IPS-18c (cell line): ENCODE results near the gene CAPN9.

Experiments
- H3K4me3 ChIP-seq: 2 replicates; pipeline ENCODE4 v1.7.0; 2013; ENCODE audit warnings: low read depth, mild to moderate bottlenecking, low read length, moderate library complexity; ENCODE audit not compliant: insufficient read depth
- H3K9me3 ChIP-seq: one replicate; pipeline ENCODE4 v1.6.1; 2013; ENCODE audit warnings: mild to moderate bottlenecking, low read length, moderate library complexity; ENCODE audit not compliant: control insufficient read depth, insufficient read depth

Gene CAPN9

DNA sequence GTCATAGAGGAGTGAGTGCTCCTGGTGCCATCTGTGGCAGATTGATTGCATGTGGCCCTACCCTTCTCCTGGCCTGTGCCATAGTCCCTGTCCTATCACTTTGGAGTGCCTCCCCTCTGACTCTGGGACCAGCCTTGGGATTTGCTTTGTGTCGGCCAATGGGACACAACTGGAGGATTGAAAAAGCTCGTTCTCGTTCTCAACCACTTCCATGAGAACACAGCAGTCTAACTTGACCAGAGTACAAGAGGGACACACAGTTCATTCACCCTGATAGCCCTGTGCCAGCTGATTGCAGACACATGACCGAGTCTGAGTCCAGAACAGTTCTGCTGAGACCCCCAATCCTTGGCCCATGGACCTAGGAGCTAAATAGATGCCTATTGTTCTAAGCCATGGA is 73.4 kb downstream of the CAPN9 start:
- Histone ChIP-seq H3K9me3 (no peaks in the 10 kb centered on the region), H3K4me3 (no peak overlapping the region)

DNA sequence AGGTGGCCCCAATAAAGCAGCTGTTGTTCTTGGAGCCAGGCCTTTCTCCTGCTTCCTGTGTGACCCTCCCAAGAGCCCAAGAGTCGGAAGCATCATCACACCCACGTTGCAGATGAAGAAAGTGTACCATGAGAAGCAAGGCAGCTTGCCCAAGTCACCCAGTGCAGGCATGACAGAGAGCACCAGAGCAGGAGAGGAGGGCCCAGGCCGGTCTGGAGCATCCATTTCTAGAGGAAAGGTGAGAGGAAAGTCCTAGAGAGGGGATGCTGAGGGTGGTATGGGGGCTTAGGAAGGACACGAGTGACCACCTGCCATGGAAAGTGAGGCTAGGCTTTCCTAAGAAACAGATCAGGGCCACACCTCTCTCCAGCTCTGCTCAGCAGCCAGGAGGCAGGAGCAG is 74.2 kb downstream of the CAPN9 start:
- H3K4me3 ChIP-seq = no peak overlapping the region
- no peaks in the 10 kb centered on the region for H3K9me3 ChIP-seq

- H3K9me3 ChIP-seq = no peaks in the 10 kb centered on the region
- H3K4me3 ChIP-seq = no peak overlapping the region
These were observed 74.9 kb downstream of the CAPN9 start for GRCh38 chr1:230822092-230822581.

DNA sequence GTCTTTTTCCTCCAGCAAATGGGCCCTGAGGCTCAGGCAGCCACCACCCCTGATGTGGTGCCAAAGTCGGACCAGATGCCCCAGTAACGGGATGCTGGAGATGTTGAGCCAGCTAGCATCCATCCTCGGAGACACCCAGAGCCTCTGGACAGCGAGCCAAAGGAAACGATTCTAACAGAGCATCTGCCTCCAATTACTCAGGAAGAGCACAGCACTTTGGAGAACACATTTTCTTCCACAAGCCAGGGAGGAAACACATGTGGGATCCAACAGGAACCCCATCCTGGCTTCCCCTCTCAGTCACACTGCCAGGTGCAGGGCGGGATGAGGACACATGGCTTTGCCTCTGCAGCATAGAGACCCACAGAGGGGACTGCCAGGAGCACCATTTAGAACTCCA is 76.2 kb downstream of the CAPN9 start:
- Histone ChIP-seq H3K4me3 (no peak overlapping the region), H3K9me3 (no peaks in the 10 kb centered on the region)

GRCh38 chr1:230823931-230824381 is 76.8 kb downstream of the CAPN9 start:
- no peak overlapping the region for H3K4me3 ChIP-seq
- no peaks in the 10 kb centered on the region for H3K9me3 ChIP-seq

- no peaks in the 10 kb centered on the region for H3K9me3 ChIP-seq
- H3K4me3 ChIP-seq = no peak overlapping the region
These were observed 77.3 kb downstream of the CAPN9 start for GRCh38 chr1:230824551-230824918.

DNA sequence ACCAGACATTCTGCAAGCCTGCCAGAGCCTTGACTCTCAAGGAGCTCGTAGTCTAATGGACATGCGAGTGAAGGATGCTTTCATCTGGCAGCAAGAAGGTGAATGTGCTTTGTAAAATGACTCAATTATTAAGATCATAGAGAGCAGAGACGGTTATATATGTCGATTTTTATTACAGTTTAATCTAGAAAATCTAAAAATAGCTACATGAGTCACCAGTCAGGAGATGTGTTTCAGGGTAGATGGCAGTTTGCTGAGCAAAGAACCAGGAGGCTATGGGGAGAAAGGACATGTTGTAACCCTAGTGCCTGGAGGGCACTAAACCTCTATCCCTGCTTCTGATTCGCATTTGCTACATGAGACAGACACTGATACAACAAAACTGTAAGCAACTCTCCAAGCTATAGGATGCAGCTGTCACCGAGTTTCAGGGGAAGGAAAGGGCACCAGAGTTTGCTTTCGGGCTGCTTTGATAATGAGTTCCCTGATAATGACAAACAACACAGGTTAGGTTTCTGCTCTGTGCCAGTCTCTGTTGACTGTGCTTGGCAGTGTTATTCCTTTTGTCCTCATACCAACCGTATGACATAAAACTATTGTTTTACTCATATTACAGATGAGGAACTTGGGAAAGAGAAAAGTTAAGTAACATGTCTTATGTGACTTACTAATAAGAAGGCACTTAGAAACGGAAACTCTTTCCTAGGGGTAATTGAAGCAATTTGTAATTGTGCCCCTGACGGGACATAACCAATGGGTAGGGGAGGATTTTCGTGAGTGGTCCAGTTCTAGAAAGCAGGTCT is 77.9 kb downstream of the CAPN9 start:
- no peak overlapping the region for H3K4me3 ChIP-seq
- no peaks in the 10 kb centered on the region for H3K9me3 ChIP-seq

- H3K4me3 ChIP-seq = no peak overlapping the region
- H3K9me3 ChIP-seq = no peaks in the 10 kb centered on the region
These were observed 78.6 kb downstream of the CAPN9 start for GRCh38 chr1:230825761-230826160.

DNA sequence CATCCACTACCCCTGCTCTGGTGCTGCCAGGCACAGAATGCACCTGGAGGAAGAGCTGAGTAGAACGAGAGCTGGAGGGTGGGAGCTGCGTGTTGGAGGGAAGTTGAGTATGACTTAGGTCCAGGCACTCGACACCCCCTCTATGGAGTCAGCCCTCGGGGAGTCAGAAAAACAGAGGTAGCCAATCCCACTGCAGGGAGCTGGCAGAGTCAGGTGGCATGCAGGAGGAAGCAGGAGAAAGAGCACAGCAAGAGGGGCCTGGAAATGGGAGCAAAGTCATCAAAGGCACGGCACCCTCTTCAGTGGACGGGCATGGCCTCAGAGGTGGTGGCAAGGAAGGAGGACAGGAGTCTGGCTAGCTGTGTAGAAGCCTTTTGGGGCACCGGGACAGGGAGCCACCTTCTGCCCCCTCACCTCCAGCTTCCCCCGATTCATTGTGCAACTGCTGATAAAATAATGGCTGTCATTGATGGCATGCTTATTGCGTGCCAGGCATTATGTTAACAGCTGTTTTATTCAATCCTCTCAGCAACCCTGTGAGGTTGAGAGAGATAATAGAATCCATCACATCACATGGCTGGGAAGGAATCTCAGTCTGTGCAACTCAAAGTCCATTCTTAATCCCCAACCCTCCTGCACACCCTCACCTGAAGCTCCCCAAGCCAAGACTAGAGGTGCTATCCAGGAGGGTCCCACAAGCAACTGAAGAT is 79.1 kb downstream of the CAPN9 start:
- Histone ChIP-seq H3K4me3 (no peak overlapping the region), H3K9me3 (no peaks in the 10 kb centered on the region)

- Histone ChIP-seq H3K4me3 (no peak overlapping the region), H3K9me3 (no peaks in the 10 kb centered on the region)
These were observed 80.0 kb downstream of the CAPN9 start for GRCh38 chr1:230827081-230827681.

DNA sequence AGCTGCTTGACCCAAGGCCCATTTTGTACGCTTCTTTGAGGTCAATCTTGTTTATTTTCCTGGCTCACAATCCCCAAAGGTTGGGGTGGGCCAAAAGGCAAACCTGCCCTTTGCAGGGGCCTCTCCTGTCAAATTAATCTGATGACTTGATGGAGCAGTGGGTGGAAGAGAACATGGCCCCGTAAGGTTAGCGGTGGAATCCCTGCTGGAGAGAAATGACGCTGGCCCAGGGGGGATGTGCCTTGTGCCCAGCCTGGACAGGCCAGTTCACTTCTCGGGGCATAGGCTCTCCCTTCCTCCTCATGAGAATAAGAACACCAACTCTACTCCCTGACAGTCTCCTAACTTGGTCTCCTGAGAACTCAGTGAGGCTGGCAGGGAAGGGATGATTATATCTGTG is 80.6 kb downstream of the CAPN9 start:
- H3K4me3 ChIP-seq = no peak overlapping the region
- no peaks in the 10 kb centered on the region for H3K9me3 ChIP-seq

- Histone ChIP-seq H3K9me3 (no peaks in the 10 kb centered on the region), H3K4me3 (no peak overlapping the region)
These were observed 81.2 kb downstream of the CAPN9 start for GRCh38 chr1:230828421-230828820.

GRCh38 chr1:230831771-230832170 is 84.6 kb downstream of the CAPN9 start:
- H3K9me3 ChIP-seq = no peaks in the 10 kb centered on the region
- no peak overlapping the region for H3K4me3 ChIP-seq

GRCh38 chr1:230832476-230832875 is 85.3 kb downstream of the CAPN9 start:
- Histone ChIP-seq H3K9me3 (no peaks in the 10 kb centered on the region), H3K4me3 (no peak overlapping the region)

- H3K9me3 ChIP-seq = no peaks in the 10 kb centered on the region
- no peak overlapping the region for H3K4me3 ChIP-seq
These were observed 86.3 kb downstream of the CAPN9 start for GRCh38 chr1:230833511-230833910.

DNA sequence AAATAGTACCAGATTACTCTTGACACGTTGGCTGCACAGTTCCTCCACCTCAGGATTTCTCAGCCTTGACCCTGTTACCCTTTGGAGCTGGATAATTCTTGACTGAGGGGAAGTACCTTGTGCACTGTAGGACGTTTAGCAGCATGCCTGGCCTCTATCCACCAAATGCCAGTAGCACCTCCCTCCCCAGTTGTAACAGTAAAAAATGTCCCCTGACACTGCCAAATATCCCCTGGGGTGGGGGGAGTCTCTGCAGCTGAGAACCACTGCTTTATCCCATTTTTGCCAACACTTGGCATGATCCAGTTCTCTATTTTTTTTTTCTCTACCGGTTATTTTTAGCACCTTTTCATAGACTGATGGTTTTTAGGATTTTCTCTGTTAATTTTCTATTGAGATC is 87.1 kb downstream of the CAPN9 start:
- no peak overlapping the region for H3K4me3 ChIP-seq
- no peaks in the 10 kb centered on the region for H3K9me3 ChIP-seq

DNA sequence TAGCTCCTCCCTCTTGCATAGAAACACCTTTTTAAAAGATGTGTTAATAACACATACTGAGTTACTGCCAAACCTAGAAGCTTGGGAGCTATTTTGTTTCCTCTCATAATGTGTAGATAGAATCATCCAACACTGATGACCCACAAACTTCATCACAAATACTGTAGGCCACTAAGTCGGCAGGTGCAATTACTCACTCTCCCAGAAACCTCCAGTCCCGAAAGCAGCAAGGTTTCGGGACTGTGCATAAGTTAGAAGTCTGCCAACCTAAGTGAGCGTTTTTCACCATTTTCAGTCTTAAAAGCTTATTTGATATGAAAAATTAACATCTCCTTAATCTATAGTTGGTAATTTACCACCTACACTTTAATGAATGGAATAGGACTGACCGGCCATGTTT is 89.2 kb downstream of the CAPN9 start:
- no peak overlapping the region for H3K4me3 ChIP-seq

DNA sequence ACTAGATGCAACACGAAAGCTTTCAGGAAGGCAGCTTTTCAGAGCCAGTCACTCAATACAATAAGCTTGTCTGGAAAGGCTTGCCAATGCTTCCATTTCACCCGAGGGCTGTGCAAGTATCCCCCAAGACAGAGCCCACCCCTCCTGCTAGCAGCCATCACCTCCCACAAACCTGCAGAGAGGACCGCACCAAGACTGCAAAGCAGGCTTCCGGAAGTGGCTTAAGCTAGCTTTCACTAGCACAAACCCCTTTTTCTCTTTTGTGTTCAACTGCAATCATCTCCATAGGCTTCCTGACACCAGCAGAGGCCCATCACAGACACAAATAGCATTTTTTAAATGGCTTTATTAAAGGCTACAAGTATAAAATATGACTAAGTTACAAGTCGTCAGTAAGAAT is 89.6 kb downstream of the CAPN9 start:
- Histone ChIP-seq H3K9me3 (no peaks in the 10 kb centered on the region), H3K4me3 (no peak overlapping the region)

More for the DNA sequence above, 89.2 kb downstream of the CAPN9 start:
- H3K9me3 ChIP-seq = no peaks in the 10 kb centered on the region
